GM18873 (cell line): ENCODE data around the gene SLC22A23.

Experiments
- ATAC-seq: cut with Tn5 transposase; IDR thresholded peaks from one replicate; pipeline ENCODE4 v1.9.1; 2021; ENCODE audit warnings: mild to moderate bottlenecking, moderate library complexity, moderate number of reproducible peaks; ENCODE audit not compliant: unreplicated experiment, low FRiP score

The SLC22A23 gene

GRCh38 chr6:3310051-3310448 lies 146.8 kb downstream of the SLC22A23 start:
- no peak for ATAC-seq

GRCh38 chr6:3309391-3310050 lies 147.3 kb downstream of the SLC22A23 start:
- no peak for ATAC-seq

DNA sequence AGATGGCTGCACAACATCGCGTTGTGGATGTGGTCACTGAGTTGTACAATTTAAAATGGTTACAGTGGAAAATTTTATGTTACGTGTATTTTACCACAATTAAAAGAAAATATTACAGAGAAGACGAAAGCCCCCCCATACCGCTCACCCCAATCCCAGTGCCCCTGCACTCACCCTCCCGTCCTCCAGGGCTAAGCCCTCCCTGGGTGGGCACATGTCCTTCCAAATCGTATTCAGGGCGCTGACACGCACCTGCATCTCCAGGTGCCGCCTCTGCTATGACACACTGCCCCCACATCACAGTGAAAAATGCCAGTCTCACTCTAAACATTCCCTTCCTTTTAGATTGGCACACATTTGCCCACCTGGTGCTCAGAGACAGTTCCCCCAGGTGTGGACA lies 148.7 kb downstream of the SLC22A23 start:
- ATAC-seq, result no peak

DNA sequence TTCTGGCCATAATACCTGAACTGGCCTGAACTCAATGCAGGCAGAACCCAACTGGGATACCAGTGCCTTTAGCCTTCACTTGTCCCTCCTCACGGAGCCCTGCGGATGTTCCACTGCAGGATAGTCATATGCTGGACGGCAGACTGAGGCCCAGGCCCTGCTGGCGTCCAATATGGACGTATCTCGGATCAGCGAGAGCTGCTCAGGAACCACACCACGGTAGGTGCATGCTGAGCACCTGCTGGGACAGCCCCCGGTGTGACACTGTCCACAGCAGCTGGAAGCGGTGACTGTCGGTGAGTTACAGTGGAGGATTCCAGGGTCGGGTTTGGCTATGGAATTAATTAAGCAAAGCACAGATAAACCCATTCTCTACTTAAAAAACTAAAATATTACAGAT lies 149.4 kb downstream of the SLC22A23 start:
- no peak for ATAC-seq

- no peak for ATAC-seq
Observed at GRCh38 chr6:3306848-3307247, 150.0 kb downstream of the SLC22A23 start.

GRCh38 chr6:3305831-3306230 lies 151.0 kb downstream of the SLC22A23 start:
- ATAC-seq, result no peak

DNA sequence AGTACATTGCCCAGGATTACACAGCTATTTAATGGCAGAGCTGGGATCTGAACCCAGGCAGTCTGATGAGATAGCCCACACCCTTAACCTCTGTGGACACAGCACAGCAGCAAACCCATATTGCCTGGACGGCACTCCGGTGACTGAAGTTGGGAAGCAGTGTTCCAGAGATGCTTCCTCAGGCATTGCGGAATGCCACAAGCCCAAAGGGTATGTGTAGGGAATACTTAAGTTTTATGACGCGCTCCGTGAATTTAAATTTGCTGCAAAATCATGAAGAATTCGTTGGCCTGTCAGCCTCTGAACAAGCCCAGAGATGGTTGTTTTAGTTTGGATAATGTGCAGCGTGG lies 151.7 kb downstream of the SLC22A23 start:
- ATAC-seq, result no peak

DNA sequence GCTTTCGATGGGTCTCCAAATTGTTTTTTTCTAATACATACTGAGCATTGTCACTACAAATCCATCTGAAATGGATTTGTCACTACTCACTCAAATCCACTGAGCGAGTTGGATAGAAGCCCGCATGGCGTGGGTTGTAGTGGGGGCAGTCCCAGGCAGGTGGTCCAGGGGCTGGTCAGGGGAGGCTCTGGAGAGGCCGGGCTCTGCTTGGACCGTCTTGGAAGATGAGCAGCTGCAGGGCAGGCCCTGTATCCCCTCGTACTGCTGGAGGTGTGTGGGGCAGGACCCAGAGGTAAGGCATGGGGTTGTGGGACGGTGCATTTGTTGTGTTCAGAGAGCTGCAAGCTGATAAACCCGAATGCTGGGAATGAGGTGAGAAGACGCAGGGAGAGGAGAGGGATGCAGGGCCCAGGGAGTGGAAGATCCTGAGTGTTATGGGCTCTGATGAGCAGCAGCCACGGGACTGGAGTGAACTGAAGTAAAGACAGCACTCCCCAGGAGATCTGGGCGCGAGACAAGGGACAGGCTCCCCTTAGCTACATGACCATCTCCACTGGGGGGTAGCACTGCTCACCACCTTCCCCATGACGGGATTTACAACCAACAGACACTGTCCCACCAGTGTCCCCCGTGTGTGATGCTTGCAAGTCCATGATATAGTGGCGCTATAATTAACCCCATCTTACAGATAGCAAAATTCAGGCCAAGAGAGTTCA lies 152.2 kb downstream of the SLC22A23 start:
- no peak for ATAC-seq

- no peak for ATAC-seq
Observed at GRCh38 chr6:3303795-3304411, 152.9 kb downstream of the SLC22A23 start.

DNA sequence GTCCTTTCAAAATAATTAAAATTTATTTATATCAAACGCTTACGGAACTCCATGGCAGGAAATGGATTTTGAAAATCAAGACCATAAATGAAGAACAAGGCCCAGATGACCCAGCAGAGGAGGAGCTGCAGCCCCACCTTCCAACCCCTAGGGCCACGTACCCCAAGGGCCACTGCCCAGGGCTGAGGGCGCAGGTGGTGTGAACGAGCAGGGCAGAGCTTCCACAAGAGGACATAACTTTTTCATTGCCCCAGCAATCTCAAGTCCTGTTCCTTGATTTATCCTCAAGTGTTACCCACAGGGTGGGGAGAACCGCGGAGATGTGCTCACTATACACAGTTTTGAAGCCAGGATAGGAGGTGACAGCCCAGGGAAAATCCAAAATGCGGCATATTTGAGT lies 155.3 kb downstream of the SLC22A23 start:
- no peak for ATAC-seq

DNA sequence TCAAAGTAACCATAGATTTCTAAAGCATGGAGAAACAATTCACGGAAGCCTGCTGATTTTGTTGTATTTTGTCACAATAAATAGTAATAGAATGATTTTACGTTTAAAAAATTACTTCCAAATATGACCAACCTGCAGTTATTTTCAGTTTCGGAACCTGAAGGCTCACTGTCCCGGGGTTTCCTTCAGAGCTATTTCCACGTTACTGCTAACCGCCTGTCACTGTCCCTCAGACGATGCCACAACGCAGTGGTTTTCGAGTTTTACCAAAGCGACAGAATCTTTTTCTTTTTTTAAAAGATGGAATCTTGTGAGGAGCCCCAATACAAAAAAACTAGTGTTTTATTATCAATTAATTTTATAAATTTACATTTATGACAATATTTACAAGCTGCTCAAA lies 157.6 kb downstream of the SLC22A23 start:
- no peak for ATAC-seq

- no peak for ATAC-seq
Observed at GRCh38 chr6:3297909-3298308, 158.9 kb downstream of the SLC22A23 start.

DNA sequence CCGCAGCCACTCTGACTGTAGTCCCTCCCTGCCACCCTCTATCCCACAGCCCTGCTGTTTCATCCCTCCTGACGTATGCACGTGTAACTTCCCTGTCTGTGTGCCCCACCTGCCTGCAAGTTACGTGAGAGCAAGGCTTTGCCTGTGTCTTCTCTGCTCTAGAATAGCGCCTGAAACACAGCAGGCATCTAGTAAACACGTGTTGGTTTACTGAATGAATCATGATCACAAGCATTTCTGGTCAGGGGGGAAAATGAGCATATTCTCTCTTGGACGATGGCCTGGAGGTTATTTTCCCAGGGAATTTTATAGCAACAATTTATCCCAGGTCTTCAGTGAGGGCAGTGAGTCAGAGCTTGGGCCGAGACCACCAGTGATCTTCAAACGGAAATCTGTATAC lies 159.8 kb downstream of the SLC22A23 start:
- no peak for ATAC-seq

DNA sequence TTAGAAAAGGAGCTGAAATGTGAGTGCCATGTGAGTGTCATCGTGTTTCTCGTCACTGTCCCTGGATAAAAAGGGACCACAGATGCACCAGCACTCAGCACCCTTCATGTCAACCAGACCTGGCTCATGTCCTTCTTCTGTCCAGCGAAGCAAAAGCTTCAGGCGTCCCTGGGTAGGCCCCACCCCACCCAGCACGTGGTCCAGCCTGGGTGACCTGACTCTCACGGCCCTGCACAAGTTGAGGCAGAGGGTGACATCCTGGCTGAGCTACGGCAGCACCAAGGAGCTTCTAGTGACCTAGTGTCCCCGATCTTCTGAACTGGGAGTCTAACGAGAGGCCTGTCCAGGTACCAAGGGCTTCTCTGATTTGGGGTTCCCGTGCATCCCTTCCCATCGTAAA lies 160.3 kb downstream of the SLC22A23 start:
- ATAC-seq, result no peak

GRCh38 chr6:3296078-3296477 lies 160.8 kb downstream of the SLC22A23 start:
- no peak for ATAC-seq

DNA sequence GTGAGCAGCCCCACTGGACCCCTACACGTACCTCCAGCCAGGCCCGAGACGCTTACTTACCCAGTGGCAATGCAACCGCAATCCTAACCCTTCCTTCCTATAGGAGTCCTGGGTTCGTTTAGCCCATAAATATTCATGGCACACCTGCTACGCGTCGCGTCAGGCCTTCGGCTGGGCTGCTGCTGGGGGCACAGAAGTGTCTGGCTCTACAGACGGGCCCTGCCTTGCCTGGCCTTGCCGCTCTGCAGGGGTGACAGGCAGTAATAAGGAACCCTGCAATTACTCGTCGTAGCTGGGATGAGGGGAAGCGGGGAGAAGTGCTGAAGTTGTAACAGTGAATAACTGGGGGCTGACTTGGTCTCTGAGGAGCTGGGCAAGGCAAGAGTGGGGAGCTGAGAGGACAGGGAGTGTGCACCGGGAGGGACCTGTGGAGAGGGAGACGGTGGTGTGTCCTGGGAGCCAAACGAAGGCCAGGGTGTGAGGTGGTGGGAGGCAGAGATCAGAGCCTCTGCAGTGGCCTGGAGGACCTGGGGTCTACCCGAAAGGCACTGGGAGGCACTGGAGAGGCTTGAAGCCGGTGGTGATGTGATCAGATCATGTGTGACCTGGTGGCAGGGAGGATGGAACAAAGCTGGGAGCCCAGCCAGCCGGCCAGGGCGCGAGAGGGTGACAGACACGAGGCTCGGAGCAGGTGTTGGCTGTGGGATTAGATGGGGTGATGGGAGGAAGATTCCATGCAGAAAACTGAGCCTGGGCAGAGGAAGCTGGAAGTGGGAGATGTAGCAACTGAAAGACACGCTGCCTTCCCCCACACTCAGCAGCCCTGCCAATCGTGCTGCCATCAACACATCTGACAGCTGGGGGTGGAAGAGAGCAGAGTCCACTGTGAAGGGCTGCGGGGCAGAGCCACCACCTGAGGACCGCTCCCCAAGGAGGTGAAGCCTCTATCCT lies 161.7 kb downstream of the SLC22A23 start:
- ATAC-seq, result no peak

DNA sequence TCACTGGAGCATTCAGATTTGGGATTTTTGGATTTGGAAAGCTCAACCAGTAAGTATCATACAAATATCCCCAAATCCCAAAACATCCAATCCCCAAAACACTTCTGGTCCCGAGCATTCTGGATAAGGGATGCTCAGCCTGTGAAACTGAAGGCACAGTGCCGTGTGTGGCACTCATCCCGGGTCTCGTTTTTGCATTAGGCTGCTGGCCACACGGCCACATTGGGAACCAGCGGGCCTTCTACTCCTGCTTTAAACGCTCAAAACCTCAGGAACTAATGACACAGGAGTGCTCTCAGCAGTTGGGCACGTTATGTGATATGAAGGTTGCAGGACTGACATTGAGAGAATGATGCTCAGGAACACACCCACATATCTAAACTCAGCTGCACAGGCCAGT lies 162.5 kb downstream of the SLC22A23 start:
- no peak for ATAC-seq

DNA sequence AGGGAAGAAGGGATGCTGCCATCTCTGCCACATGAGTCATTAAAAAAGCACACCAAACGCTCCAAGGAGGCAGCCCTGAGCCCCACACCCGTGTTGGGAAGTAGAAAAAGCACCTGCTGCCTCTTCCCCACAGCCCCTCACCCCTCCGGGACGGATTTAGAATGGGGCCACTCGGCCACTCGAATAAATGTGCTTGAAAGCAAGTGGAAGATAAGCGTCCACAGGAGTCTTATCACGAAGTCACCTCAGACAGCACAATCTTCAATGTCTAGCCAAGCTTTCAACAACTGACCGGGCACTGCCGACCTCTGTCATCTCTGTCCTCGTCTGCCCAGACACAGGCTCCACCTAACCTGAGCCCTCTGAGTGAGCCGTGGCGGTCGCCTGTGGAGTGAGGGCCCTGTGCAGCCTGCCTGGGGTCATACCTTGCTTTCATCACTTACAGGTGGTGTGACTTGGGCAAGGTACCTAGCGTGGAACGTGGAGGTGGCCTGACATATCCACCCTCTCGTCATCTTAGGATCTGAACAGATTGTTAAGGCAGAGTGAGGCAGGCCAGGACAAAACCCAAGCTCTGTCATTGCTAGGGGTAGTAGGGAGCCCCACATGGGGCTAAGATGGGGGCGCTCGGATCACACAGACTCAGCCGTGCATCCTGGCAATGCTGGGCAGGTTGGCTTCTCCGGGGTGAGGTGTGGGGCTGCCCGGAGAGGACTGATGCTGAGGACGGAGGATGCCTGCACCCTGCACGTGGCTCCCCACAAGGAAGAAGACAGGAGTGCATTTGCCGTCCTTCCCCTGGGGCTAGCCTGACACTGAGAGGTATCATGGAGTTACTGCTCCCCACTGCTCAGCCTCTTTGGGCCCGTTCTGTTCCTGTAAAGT lies 163.3 kb downstream of the SLC22A23 start:
- ATAC-seq, result no peak

GRCh38 chr6:3292431-3293197 lies 164.2 kb downstream of the SLC22A23 start:
- ATAC-seq, result no peak
